ENCODE data around the gene CYRIA. TPM values are rescaled to one million over a fixed set of nuclear protein-coding genes. Genes with fewer than 3 reads are reported as not detected.

The CYRIA gene
- total RNA-seq, 1 donor: 0.43 TPM

DNA sequence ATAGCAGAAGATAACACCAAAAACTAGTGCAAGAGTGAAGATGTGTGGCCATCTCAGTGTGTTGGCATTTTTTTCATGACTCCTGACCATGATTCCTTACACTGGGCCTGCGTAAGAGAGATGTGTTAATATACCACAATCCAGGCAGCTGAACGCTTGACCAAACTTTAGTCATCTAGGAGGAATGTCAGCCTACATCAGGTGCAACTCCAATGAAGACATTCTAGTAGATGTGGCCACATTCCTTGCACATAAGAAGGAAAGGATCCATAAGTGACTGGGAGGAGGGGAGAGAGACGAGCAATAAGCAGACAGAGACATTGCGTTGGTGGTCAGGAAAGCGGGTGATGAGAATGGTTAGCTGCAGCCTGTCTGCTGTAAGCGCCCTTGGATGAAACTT, 42.6 kb downstream of the CYRIA start:
- TF ChIP-seq, protein P1, sequence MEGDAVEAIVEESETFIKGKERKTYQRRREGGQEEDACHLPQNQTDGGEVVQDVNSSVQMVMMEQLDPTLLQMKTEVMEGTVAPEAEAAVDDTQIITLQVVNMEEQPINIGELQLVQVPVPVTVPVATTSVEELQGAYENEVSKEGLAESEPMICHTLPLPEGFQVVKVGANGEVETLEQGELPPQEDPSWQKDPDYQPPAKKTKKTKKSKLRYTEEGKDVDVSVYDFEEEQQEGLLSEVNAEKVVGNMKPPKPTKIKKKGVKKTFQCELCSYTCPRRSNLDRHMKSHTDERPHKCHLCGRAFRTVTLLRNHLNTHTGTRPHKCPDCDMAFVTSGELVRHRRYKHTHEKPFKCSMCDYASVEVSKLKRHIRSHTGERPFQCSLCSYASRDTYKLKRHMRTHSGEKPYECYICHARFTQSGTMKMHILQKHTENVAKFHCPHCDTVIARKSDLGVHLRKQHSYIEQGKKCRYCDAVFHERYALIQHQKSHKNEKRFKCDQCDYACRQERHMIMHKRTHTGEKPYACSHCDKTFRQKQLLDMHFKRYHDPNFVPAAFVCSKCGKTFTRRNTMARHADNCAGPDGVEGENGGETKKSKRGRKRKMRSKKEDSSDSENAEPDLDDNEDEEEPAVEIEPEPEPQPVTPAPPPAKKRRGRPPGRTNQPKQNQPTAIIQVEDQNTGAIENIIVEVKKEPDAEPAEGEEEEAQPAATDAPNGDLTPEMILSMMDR (IDR thresholded peaks at IDR 0.05; ENCODE audit: insufficient read depth, low read depth, low read length): no peak
- no peak overlapping the region for H3K4me3 ChIP-seq (ENCODE audit: low read depth, low read length)
- DNase-seq (ENCODE audit: low read depth): peak; percentile 78

DNA sequence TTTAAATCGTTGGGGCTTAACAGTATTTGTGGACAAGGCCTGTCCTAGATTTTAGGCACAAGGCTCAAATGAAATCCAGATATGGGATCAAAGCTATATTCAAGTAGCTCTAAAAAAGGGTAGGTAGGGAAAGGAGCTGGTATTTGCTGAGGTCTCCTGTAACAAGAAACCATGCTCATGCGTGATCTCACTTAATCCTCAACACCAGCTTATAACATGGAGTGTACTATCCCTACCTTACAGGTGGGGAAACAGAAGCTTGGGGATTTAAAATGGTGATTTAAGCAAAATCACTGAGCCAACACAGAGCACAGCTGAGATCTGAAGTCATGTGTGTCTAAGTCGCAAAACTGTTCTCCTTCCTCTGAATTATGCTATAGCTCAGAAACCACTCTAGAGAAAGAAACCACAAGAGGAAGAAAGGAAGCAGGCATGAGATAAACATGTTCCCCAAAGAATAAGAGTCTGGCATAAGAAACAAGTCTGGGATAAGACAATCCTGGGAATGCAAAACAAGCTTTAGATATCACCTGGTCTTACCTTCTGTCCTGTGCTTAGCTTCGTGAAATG, 43.1 kb downstream of the CYRIA start:
- no peak overlapping the region for H3K4me3 ChIP-seq (ENCODE audit: low read depth, low read length)
- DNase-seq (ENCODE audit: low read depth): peak; percentile 49
- TF ChIP-seq, protein P1 (IDR thresholded peaks at IDR 0.05; ENCODE audit: insufficient read depth, low read depth, low read length): no peak

DNA sequence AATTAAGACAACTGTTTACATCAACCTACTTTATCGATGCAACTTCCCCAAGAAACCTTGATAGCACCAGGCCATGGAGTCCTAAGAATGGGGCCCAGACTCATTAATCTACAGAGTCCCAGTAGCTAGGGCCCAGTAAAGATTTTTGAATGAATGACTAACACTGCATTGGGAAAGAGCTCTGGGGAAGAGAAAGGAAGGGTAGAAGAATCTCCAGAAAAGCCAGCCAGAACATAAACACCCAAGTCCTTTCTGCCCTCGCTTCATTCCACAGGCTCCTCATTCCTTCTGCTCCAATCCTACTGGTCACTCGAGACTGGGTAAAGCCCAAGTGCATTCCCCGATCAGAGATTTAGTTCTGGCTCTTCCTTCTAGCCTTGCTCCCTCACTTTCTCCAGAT, 44.3 kb downstream of the CYRIA start:
- no peak overlapping the region for H3K4me3 ChIP-seq (ENCODE audit: low read depth, low read length)
- DNase-seq (ENCODE audit: low read depth): peak; percentile 71
- TF ChIP-seq, protein P1 (IDR thresholded peaks at IDR 0.05; ENCODE audit: insufficient read depth, low read depth, low read length): no peak

DNA sequence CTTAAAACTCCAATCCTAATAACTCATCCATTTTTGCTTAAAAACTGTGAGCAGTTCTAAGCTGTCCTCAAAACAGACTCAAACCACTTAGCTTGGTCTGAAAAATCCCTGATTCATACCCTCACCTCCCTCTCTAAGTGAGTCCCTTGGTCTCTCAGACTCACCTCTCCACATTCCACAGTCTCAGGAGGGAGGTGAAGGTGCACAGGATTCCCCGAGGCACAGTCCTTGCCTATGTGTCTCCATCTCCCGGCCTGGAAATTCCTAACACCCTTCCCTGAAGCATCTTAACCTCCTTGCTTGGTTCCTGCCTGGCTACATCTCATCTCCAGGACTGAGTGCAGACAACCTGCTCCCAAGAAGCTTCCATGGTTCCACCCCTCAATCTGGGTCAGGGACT, 45.0 kb downstream of the CYRIA start:
- no peak for DNase-seq (ENCODE audit: low read depth)
- no peak overlapping the region for H3K4me3 ChIP-seq (ENCODE audit: low read depth, low read length)
- TF ChIP-seq, protein P1 (IDR thresholded peaks at IDR 0.05; ENCODE audit: insufficient read depth, low read depth, low read length): no peak

DNA sequence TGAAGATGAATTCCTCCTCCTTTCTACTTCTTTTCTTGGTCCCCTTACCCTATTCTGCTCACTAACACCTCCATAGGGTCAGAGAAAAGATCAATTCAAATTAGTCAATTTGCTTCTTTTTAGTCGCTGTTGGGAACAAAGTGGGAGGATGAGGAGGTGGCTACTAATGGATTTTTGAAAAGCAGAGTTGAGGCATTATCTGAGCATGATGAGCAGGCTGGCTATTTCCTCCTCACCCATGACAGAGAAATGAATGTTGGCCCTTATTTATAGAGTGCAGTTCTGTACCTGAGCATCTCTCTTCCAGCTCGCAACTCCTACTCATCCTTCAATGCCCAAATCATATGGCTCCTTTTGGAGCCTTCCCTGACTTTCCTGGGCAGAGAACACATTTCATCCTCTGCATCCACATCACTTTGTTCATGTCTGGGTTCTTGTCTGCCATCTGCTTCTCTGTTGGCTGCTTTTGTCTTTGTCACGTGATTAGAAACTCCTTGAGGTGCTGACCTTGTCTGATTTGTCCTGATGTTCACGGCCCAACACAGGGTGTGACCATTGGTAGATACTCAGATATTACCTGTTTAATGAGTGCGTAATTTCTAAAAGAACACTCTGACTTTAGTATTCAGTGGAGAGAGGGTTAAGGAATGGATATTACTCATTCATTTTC, 45.9 kb downstream of the CYRIA start:
- TF ChIP-seq, protein P1 (IDR thresholded peaks at IDR 0.05; ENCODE audit: insufficient read depth, low read depth, low read length): no peak
- H3K4me3 ChIP-seq (ENCODE audit: low read depth, low read length): no peak overlapping the region
- no peak for DNase-seq (ENCODE audit: low read depth)

DNA sequence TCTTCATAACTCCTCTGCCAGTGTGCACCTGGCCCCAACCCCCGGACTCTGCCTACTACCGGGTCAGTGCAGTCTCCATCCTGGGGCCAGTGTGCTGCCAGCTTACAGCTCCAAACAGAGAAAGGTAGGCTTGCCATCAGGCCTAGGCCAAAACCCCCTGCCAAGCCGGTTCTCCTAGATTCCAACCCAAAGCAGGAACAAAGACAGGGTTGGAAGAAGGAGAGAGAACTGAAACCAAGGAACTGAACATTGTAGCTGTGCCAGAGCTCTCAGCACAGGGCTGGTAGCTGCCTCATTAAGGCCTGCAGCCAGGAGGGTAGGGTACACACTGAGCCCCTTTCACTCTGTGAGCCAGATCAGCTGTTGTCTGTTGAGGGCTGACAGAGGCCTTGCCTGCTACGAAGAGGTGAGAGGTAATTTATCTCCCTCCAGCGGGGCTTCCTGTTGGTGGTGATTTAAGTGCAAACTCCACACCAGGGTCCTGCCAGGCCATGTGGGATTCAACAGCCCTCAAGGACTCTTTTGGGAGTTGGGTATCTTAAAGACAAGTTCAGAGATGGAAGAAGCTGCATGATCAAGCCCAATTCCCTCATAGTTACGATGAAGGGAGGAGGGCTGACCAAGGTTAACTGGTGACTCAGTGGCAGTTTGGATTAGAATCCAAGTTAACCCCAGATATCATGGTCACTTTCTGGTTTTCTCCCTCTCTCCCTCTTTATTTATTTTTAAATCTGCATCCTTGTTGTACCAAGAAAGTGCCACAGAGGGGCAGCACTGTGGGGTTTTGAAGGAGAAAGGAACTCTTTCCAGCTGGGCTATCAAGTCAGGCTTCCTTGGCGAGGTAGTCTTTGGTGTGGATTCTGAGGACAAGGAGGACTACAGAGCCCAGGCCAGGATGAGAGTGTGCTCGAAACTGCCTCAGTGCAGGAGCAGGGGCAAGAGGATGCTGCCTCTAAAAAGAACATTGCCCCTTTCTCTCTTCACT, 48.1 kb downstream of the CYRIA start:
- DNase-seq (ENCODE audit: low read depth): peak; percentile 53
- TF ChIP-seq, protein P1 (IDR thresholded peaks at IDR 0.05; ENCODE audit: insufficient read depth, low read depth, low read length): peak; percentile 69
- no peak overlapping the region for H3K4me3 ChIP-seq (ENCODE audit: low read depth, low read length)

Measured in fibroblast of villous mesenchyme (primary cell).